Activated CD4-positive, alpha-beta T cell treated with anti-CD3 and anti-CD28 coated beads for 48 hours (primary cell): ENCODE measurements around the gene MYO1B.

Experiments
- DNase-seq: peaks from one replicate; pipeline ENCODE4 v3.0.0-alpha.2; 2020

MYO1B gene

GRCh38 chr2:191264647-191265081 is 19.5 kb downstream of the MYO1B start:
- no peak for DNase-seq

GRCh38 chr2:191265311-191266170 is 20.3 kb downstream of the MYO1B start:
- no peak for DNase-seq

- DNase-seq: no peak
Measured at GRCh38 chr2:191266201-191266600, 21.0 kb downstream of the MYO1B start.

- no peak for DNase-seq
Measured at GRCh38 chr2:191268596-191268995, 23.4 kb downstream of the MYO1B start.

GRCh38 chr2:191270306-191271161 is 25.3 kb downstream of the MYO1B start:
- DNase-seq: no peak

GRCh38 chr2:191272064-191272463 is 26.9 kb downstream of the MYO1B start:
- no peak for DNase-seq

GRCh38 chr2:191274413-191274815 is 29.2 kb downstream of the MYO1B start:
- no peak for DNase-seq

GRCh38 chr2:191276792-191277465 is 31.7 kb downstream of the MYO1B start:
- DNase-seq: no peak

- DNase-seq: no peak
Measured at GRCh38 chr2:191280290-191280689, 35.1 kb downstream of the MYO1B start.

GRCh38 chr2:191280834-191281756 is 35.9 kb downstream of the MYO1B start:
- DNase-seq: no peak

GRCh38 chr2:191285252-191285651 is 40.0 kb downstream of the MYO1B start:
- no peak for DNase-seq

- DNase-seq: no peak
Measured at GRCh38 chr2:191287820-191288219, 42.6 kb downstream of the MYO1B start.

GRCh38 chr2:191289049-191289448 is 43.8 kb downstream of the MYO1B start:
- DNase-seq: no peak

GRCh38 chr2:191291471-191291870 is 46.3 kb downstream of the MYO1B start:
- no peak for DNase-seq

- no peak for DNase-seq
Measured at GRCh38 chr2:191292869-191293268, 47.7 kb downstream of the MYO1B start.

GRCh38 chr2:191295088-191295487 is 49.9 kb downstream of the MYO1B start:
- no peak for DNase-seq

- no peak for DNase-seq
Measured at GRCh38 chr2:191296083-191297006, 51.1 kb downstream of the MYO1B start.

- no peak for DNase-seq
Measured at GRCh38 chr2:191297033-191297432, 51.8 kb downstream of the MYO1B start.

GRCh38 chr2:191298306-191298705 is 53.1 kb downstream of the MYO1B start:
- DNase-seq: no peak

- no peak for DNase-seq
Measured at GRCh38 chr2:191299010-191299409, 53.8 kb downstream of the MYO1B start.

GRCh38 chr2:191299866-191300265 is 54.7 kb downstream of the MYO1B start:
- DNase-seq: no peak
